H9 (cell line): ENCODE results near the gene ZNF280D. TPM values are rescaled to one million over a fixed set of nuclear protein-coding genes. Genes with fewer than 3 reads are reported as not detected.
A peak's percentile ranks its signal among the peaks of the same experiment; 100 is the strongest.

Experiments used
- DNase-seq: peaks from one replicate; pipeline ENCODE4 v3.0.0-alpha.2; 2017
- H2AFZ ChIP-seq: one replicate; pipeline ENCODE4 v1.6.1; 2013; ENCODE audit warnings: mild to moderate bottlenecking, low read length, control low read depth, moderate library complexity
- H2AK5ac ChIP-seq: 2 replicates; pipeline ENCODE4 v1.6.1; 2013; ENCODE audit warnings: low read length, control low read depth, mixed read lengths; ENCODE audit not compliant: insufficient read length
- H2BK120ac ChIP-seq: one replicate; pipeline ENCODE4 v1.6.1; 2013; ENCODE audit warnings: low read depth, mild to moderate bottlenecking, low read length, control low read depth, inconsistent platforms; ENCODE audit not compliant: poor library complexity, severe bottlenecking
- H2BK12ac ChIP-seq: 2 replicates; pipeline ENCODE4 v1.6.1; 2013; ENCODE audit warnings: low read length, control low read depth, mixed read lengths, low read depth; ENCODE audit not compliant: insufficient read length
- H2BK15ac ChIP-seq: 2 replicates; pipeline ENCODE4 v1.6.1; 2013; ENCODE audit warnings: low read depth, low read length, control low read depth
- H2BK20ac ChIP-seq: one replicate; pipeline ENCODE4 v1.6.1; 2013; ENCODE audit warnings: low read depth, mild to moderate bottlenecking, low read length, control low read depth, inconsistent platforms; ENCODE audit not compliant: poor library complexity, severe bottlenecking
- H2BK5ac ChIP-seq: 2 replicates; pipeline ENCODE4 v1.6.1; 2013; ENCODE audit warnings: low read length, control low read depth, mixed read lengths; ENCODE audit not compliant: insufficient read length
- H3K14ac ChIP-seq: 2 replicates; pipeline ENCODE4 v1.6.1; 2013; ENCODE audit warnings: low read length, control low read depth; ENCODE audit not compliant: insufficient read depth
- H3K18ac ChIP-seq: 2 replicates; pipeline ENCODE4 v1.6.1; 2013; ENCODE audit warnings: low read depth, mild to moderate bottlenecking, mixed read lengths, low read length, control low read depth; ENCODE audit not compliant: insufficient read length
- H3K23ac ChIP-seq: 2 replicates; pipeline ENCODE4 v1.6.1; 2013; ENCODE audit warnings: low read length, control low read depth, mixed read lengths, low read depth; ENCODE audit not compliant: insufficient read length
- H3K23me2 ChIP-seq: 2 replicates; pipeline ENCODE4 v1.6.1; 2013; ENCODE audit warnings: low read depth, mild to moderate bottlenecking, mixed read lengths, low read length, control low read depth; ENCODE audit not compliant: insufficient read length, poor library complexity, severe bottlenecking
- H3K27ac ChIP-seq: 2 replicates; pipeline ENCODE4 v1.5.1; 2013; ENCODE audit warnings: low read length, control low read depth, mixed read lengths, low read depth; ENCODE audit not compliant: insufficient read length
- H3K27me3 ChIP-seq: 2 replicates; pipeline ENCODE4 v1.6.1; 2013; ENCODE audit warnings: low read length, control low read depth, inconsistent platforms; ENCODE audit not compliant: insufficient read depth
- H3K4ac ChIP-seq: 2 replicates; pipeline ENCODE4 v1.6.1; 2013; ENCODE audit warnings: low read depth, mild to moderate bottlenecking, control low read depth, inconsistent platforms, low read length, moderate library complexity
- H3K4me1 ChIP-seq: 2 replicates; pipeline ENCODE4 v1.6.1; 2013; ENCODE audit warnings: low read length, control low read depth, inconsistent platforms; ENCODE audit not compliant: insufficient read depth
- H3K4me2 ChIP-seq: 2 replicates; pipeline ENCODE4 v1.6.1; 2013; ENCODE audit warnings: low read length, control low read depth, mixed read lengths; ENCODE audit not compliant: insufficient read length, insufficient read depth
- H3K56ac ChIP-seq: 2 replicates; pipeline ENCODE4 v1.6.1; 2013; ENCODE audit warnings: low read depth, mild to moderate bottlenecking, mixed read lengths, low read length, control low read depth; ENCODE audit not compliant: insufficient read length
- H3K79me1 ChIP-seq: 2 replicates; pipeline ENCODE4 v1.6.1; 2013; ENCODE audit warnings: low read depth, mild to moderate bottlenecking, moderate library complexity, low read length, control low read depth, inconsistent platforms; ENCODE audit not compliant: insufficient read depth, poor library complexity, severe bottlenecking
- H3K79me2 ChIP-seq: 2 replicates; pipeline ENCODE4 v1.6.1; 2013; ENCODE audit warnings: low read length, control low read depth, inconsistent platforms; ENCODE audit not compliant: insufficient read depth
- H3K9ac ChIP-seq: 2 replicates; pipeline ENCODE4 v1.6.1; 2013; ENCODE audit warnings: low read length, control low read depth, mixed read lengths; ENCODE audit not compliant: insufficient read length; ENCODE audit errors: extremely low read depth
- H3K9me3 ChIP-seq: one replicate; pipeline ENCODE4 v1.6.1; 2013; ENCODE audit warnings: low read depth, low read length, inconsistent platforms; ENCODE audit not compliant: control insufficient read depth
- H3T11ph ChIP-seq: one replicate; pipeline ENCODE4 v1.6.1; 2013; ENCODE audit warnings: mild to moderate bottlenecking, low read length, control low read depth, inconsistent platforms
- H4K20me1 ChIP-seq: one replicate; pipeline ENCODE4 v1.6.1; 2013; ENCODE audit not compliant: control insufficient read depth, insufficient read length, insufficient read depth
- H4K5ac ChIP-seq: 2 replicates; pipeline ENCODE4 v1.6.1; 2013; ENCODE audit warnings: low read depth, mild to moderate bottlenecking, mixed read lengths, low read length, control low read depth; ENCODE audit not compliant: insufficient read length
- H4K8ac ChIP-seq: replicated peaks from 2 replicates; pipeline ENCODE4 v1.6.1; 2013; ENCODE audit warnings: low read length, control low read depth, mixed read lengths, low read depth; ENCODE audit not compliant: insufficient read length
- H4K91ac ChIP-seq: 2 replicates; pipeline ENCODE4 v1.6.1; 2013; ENCODE audit warnings: low read depth, mild to moderate bottlenecking, moderate library complexity, mixed read lengths, low read length, control low read depth; ENCODE audit not compliant: insufficient read length
- H3K27ac Mint-ChIP-seq, 3 experiments: 2 replicates in 2 of 3; 3 replicates in 1 of 3; pipeline ENCODE4 v1.8.0; 2020 to 2021; ENCODE audit warnings: mixed read lengths in 3 of 3, mild to moderate bottlenecking in 1 of 3, moderate library complexity in 1 of 3
- H3K27me3 Mint-ChIP-seq: 2 replicates; pipeline ENCODE4 v1.8.0; 2021; ENCODE audit warnings: low read depth, mild to moderate bottlenecking, moderate library complexity, mixed read lengths
- H3K36me3 Mint-ChIP-seq, 3 experiments: 2 replicates in 2 of 3; 3 replicates in 1 of 3; pipeline ENCODE4 v1.8.0; 2020 to 2021; ENCODE audit warnings: low read depth in 3 of 3, mixed read lengths in 3 of 3; ENCODE audit not compliant: insufficient read depth in 1 of 3
- H3K4me1 Mint-ChIP-seq, 2 experiments: 2 replicates each; pipeline ENCODE4 v1.8.0; 2020; ENCODE audit warnings: mixed read lengths in 2 of 2
- H3K4me3 Mint-ChIP-seq, 2 experiments: 2 replicates in 1 of 2; 3 replicates in 1 of 2; pipeline ENCODE4 v1.8.0; 2020 to 2021; ENCODE audit warnings: mild to moderate bottlenecking in 2 of 2, mixed read lengths in 2 of 2, moderate library complexity in 1 of 2
- H3K9me3 Mint-ChIP-seq, 2 experiments: 2 replicates in 1 of 2; 3 replicates in 1 of 2; pipeline ENCODE4 v1.8.0; 2020; ENCODE audit warnings: mild to moderate bottlenecking in 2 of 2, mixed read lengths in 2 of 2, moderate library complexity in 1 of 2
- CTCF ChIP-seq: fragments of 200-600 bp; sonication (generic); conservative IDR thresholded peaks from 3 replicates; pipeline ENCODE4 v1.8.0; 2021; ENCODE audit warnings: antibody characterized with exemption, mild to moderate bottlenecking
- WGBS: extraction: QIAGEN DNeasy Blood & Tissue Kit; methylation state at CpG from one replicate; pipeline ENCODE4 v1.1.7; 2013; ENCODE audit warnings: missing lambda C conversion rate, low lambda C conversion rate, mixed read lengths; ENCODE audit not compliant: insufficient read length; ENCODE audit errors: extremely low coverage; 5-methylcytosine and 5-hydroxymethylcytosine counted together
- total RNA-seq: library from RNA; stranded (reverse); gene quantifications from 2 replicates; pipeline ENCODE4 v1.2.1, GENCODE V29; 2021

ZNF280D gene
- total RNA-seq, 1 experiment from 2014 or later, result 5.7 TPM

GRCh38 chr15:56639631-56640030 lies 93.7 kb downstream of the ZNF280D start:
- no peak for TF ChIP-seq CTCF
- no peak for DNase-seq

More at GRCh38 chr15:56639631-56640030, 93.7 kb downstream of the ZNF280D start:
- Histone ChIP-seq H3K79me2 (no peaks in the 10 kb centered on the region), H3K27ac (no peak overlapping the region), H3K18ac (no peak overlapping the region), H4K8ac (no peak overlapping the region), H2BK12ac (no peak overlapping the region), H3K79me1 (no peaks in the 10 kb centered on the region), H3K4me2 (no peak overlapping the region), H2AFZ (no peak overlapping the region), H4K20me1 (no peaks in the 10 kb centered on the region), H4K91ac (no peak overlapping the region), H3K23ac (no peak overlapping the region), H3K56ac (no peak overlapping the region), H2BK5ac (no peak overlapping the region), H3K4ac (no peak overlapping the region), H4K5ac (no peak overlapping the region), H3K9ac (no peak overlapping the region), H3K23me2 (no peaks in the 10 kb centered on the region), H3T11ph (no peak overlapping the region), H2AK5ac (no peak overlapping the region), H3K27me3 (no peaks in the 10 kb centered on the region), H2BK20ac (no peak overlapping the region), H3K9me3 (no peaks in the 10 kb centered on the region), H2BK120ac (no peak overlapping the region), H3K4me1 (no peaks in the 10 kb centered on the region), H3K14ac (no peak overlapping the region), H2BK15ac (no peak overlapping the region)
- WGBS, result no CpG with 5 or more reads among the region's 4 CpGs
- Mint-ChIP-seq H3K36me3 (no peaks in the 10 kb centered on the region), H3K9me3 (no peaks in the 10 kb centered on the region), H3K4me3 (no peak overlapping the region), H3K4me1 (peaks cover 6 to 17% of the 10 kb centered on the region in 2 experiments; a peak in 3 of 4 replicates), H3K27me3 (no peaks in the 10 kb centered on the region), H3K27ac (peak overlapping the region in 2 of 3 experiments; percentile 12 to 48; a peak in 2 of 7 replicates)
